DOHH2 (cell line): ENCODE results near the gene NCF2.

Experiments
- H3F3A ChIP-seq: fragments of 200-600 bp; sonication (generic), shearing (Covaris generic); 2 replicates; pipeline ENCODE4 v1.6.0; 2016; ENCODE audit warnings: antibody characterized with exemption, mild to moderate bottlenecking; ENCODE audit not compliant: control insufficient read depth, insufficient read depth
- H3K27ac ChIP-seq: fragments of 200-600 bp; sonication (generic); 2 replicates; pipeline ENCODE4 v1.5.1; 2014; ENCODE audit warnings: low read depth, mild to moderate bottlenecking, low read length, moderate library complexity
- H3K27me3 ChIP-seq: fragments of 200-600 bp; sonication (generic); 2 replicates; pipeline ENCODE4 v1.6.1; 2014; ENCODE audit warnings: mild to moderate bottlenecking, low read length, mixed read lengths; ENCODE audit not compliant: control insufficient read depth
- H3K36me3 ChIP-seq: fragments of 200-600 bp; sonication (generic); 2 replicates; pipeline ENCODE4 v1.6.1; 2014; ENCODE audit warnings: mild to moderate bottlenecking, low read length, moderate library complexity, mixed read lengths; ENCODE audit not compliant: control insufficient read depth
- H3K4me1 ChIP-seq: fragments of 200-600 bp; sonication (generic); 2 replicates; pipeline ENCODE4 v1.6.1; 2014; ENCODE audit warnings: mild to moderate bottlenecking, low read length, mixed read lengths; ENCODE audit not compliant: control insufficient read depth
- H3K4me2 ChIP-seq: fragments of 200-600 bp; sonication (generic); 2 replicates; pipeline ENCODE4 v1.6.0; 2014; ENCODE audit warnings: mild to moderate bottlenecking, low read length, moderate library complexity
- H3K4me3 ChIP-seq: fragments of 200-600 bp; sonication (generic); 2 replicates; pipeline ENCODE4 v1.5.1; 2014; ENCODE audit warnings: mild to moderate bottlenecking, low read length, mixed read lengths
- H3K79me2 ChIP-seq: fragments of 200-600 bp; sonication (generic); 2 replicates; pipeline ENCODE4 v1.6.1; 2014; ENCODE audit warnings: mild to moderate bottlenecking, low read length, mixed read lengths; ENCODE audit not compliant: control insufficient read depth
- H3K9me2 ChIP-seq: fragments of 200-600 bp; sonication (generic); replicated peaks from 2 replicates; pipeline ENCODE4 v1.6.1; 2014; ENCODE audit warnings: mild to moderate bottlenecking, low read length, mixed read lengths; ENCODE audit not compliant: control insufficient read depth
- H3K9me3 ChIP-seq: fragments of 200-600 bp; sonication (generic); 2 replicates; pipeline ENCODE4 v1.6.1; 2014; ENCODE audit warnings: antibody characterized with exemption, low read length, mixed read lengths; ENCODE audit not compliant: control insufficient read depth, insufficient read depth
- H4K20me1 ChIP-seq: fragments of 200-600 bp; sonication (generic); 2 replicates; pipeline ENCODE4 v1.6.0; 2014; ENCODE audit warnings: low read depth, mild to moderate bottlenecking, antibody characterized with exemption, low read length, moderate library complexity; ENCODE audit not compliant: control insufficient read depth, insufficient read depth
- EZH2phosphoT487 ChIP-seq: fragments of 200-600 bp; sonication (generic); IDR thresholded peaks from 2 replicates; pipeline ENCODE4 v1.6.1; 2017; ENCODE audit warnings: borderline replicate concordance, mild to moderate bottlenecking, antibody characterized with exemption, low read length, moderate library complexity, mixed read lengths
- TF ChIP-seq, protein P1 (sequence below): fragments of 200-600 bp; sonication (generic); IDR thresholded peaks from one replicate; pipeline ENCODE4 v1.5.1; 2014; ENCODE audit warnings: antibody characterized with exemption, mild to moderate bottlenecking, low read depth, low read length; ENCODE audit not compliant: poor library complexity, severe bottlenecking

The NCF2 gene

DNA sequence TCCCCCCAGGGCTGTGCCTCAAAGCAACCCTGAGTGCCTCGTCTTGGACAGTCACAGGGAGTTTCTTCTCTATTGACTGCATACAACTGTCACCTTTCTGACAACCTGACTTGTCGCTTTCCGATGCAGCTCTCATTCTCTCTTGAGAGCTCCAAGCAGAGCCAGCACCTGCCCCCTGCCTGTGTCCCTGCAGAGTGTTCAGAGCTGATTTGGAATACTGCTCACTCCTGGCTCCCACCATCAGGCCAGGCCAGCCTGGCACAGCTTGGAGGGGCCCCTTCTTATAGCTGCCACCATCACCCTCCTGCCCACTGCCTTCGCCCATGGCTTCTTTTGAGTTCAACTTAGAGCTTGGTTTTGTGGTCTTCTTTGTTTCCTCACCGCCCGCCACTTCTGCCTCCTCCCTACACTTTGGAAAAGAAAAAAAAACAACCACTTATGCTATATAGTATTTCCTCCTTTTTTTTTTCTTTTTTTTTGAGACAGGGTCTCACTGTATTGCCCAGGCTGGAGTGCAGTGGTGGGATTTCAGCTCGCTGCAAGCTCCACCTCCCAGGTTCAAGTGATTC lies 12.3 kb downstream of the NCF2 start:
- Histone ChIP-seq H3K36me3 (no peaks in the 10 kb centered on the region), H3K4me3 (no peak overlapping the region), H3K27ac (no peak overlapping the region), H3K4me1 (peaks cover 11% of the 10 kb centered on the region), H3F3A (no peaks in the 10 kb centered on the region), H4K20me1 (no peaks in the 10 kb centered on the region), H3K9me3 (no peaks in the 10 kb centered on the region), H3K27me3 (peaks cover 45% of the 10 kb centered on the region), H3K4me2 (no peak overlapping the region), H3K9me2 (no peaks in the 10 kb centered on the region), H3K79me2 (no peaks in the 10 kb centered on the region)
- TF ChIP-seq, protein P1, sequence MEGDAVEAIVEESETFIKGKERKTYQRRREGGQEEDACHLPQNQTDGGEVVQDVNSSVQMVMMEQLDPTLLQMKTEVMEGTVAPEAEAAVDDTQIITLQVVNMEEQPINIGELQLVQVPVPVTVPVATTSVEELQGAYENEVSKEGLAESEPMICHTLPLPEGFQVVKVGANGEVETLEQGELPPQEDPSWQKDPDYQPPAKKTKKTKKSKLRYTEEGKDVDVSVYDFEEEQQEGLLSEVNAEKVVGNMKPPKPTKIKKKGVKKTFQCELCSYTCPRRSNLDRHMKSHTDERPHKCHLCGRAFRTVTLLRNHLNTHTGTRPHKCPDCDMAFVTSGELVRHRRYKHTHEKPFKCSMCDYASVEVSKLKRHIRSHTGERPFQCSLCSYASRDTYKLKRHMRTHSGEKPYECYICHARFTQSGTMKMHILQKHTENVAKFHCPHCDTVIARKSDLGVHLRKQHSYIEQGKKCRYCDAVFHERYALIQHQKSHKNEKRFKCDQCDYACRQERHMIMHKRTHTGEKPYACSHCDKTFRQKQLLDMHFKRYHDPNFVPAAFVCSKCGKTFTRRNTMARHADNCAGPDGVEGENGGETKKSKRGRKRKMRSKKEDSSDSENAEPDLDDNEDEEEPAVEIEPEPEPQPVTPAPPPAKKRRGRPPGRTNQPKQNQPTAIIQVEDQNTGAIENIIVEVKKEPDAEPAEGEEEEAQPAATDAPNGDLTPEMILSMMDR = no peak

DNA sequence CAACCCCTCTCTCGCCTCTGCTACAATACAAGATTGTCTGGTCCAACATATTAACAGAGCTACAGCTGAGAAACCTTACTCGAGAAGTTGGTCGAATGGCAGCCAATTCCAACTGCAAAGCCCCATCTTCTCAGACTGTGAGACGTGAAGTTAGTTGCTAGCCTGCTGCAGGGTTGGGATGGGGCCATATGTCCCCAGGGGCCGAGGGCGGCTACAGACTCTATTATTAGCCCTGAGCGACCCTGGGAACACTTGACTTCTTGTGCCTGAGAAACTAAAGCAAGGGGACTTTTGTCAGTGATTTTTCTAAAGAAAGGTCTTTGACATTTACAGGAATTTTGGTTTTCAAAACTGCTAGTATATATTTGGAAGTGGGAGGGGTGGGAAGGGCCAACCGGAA lies 13.7 kb downstream of the NCF2 start:
- Histone ChIP-seq H3K27ac (no peak overlapping the region), H3F3A (no peaks in the 10 kb centered on the region), H3K4me3 (no peak overlapping the region), H3K4me1 (peaks cover 11% of the 10 kb centered on the region), H3K9me2 (no peaks in the 10 kb centered on the region), H3K27me3 (peaks cover 37% of the 10 kb centered on the region), H4K20me1 (no peaks in the 10 kb centered on the region), H3K9me3 (no peaks in the 10 kb centered on the region), H3K79me2 (no peaks in the 10 kb centered on the region), H3K4me2 (no peak overlapping the region), H3K36me3 (no peaks in the 10 kb centered on the region)
- TF ChIP-seq, protein P1 = no peak
- TF ChIP-seq EZH2phosphoT487 = no peak

DNA sequence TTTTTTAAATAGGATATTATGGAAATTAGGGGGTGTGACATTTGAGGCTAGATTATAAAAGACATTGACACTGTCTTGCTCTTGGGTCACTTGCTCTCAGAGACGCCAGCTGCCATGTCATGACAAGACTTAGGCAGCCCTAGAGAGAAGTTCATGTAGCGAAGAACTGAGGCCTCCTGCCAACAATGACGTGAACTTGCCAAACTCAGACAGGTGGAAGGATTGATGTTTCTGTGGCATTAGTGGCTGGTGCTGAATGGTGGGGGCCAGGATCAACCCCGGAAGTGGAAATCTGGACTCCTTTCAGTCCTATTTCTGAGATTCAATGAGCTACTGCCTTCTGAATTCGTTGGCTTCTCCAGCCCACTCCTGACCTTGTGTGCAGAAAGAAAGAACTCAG lies 14.7 kb downstream of the NCF2 start:
- Histone ChIP-seq H3K4me2 (no peak overlapping the region), H3K79me2 (no peaks in the 10 kb centered on the region), H3K27me3 (peaks cover 42% of the 10 kb centered on the region), H3K4me1 (peaks cover 8% of the 10 kb centered on the region), H3K27ac (no peak overlapping the region), H3K9me2 (no peaks in the 10 kb centered on the region), H3F3A (no peaks in the 10 kb centered on the region), H3K9me3 (no peaks in the 10 kb centered on the region), H4K20me1 (no peaks in the 10 kb centered on the region), H3K4me3 (no peak overlapping the region), H3K36me3 (no peaks in the 10 kb centered on the region)
- TF ChIP-seq, protein P1 = no peak
- no peak for TF ChIP-seq EZH2phosphoT487

DNA sequence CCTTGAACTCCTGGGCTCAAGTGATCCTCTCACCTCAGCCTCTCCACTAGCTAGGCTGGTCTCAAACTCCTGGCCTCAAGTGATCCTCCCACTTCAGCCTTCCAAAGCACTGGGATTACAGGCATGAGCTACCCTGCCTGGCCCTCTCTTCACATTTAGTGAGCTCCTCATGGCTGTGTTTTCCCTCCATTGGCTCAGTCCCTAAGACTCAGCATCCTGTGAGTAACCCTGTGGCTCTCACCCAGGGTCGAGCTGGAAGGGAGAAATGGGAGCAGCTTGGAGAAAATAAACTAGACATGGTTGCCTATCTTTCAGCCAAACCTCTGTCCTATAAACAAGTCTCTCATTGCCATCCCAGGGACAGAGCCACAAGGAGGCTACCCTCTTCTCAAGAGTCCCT lies 17.5 kb downstream of the NCF2 start:
- Histone ChIP-seq H3K9me3 (no peaks in the 10 kb centered on the region), H3K27ac (no peak overlapping the region), H3K4me2 (no peak overlapping the region), H3K4me1 (no peaks in the 10 kb centered on the region), H3K27me3 (peaks cover 42% of the 10 kb centered on the region), H3K4me3 (no peak overlapping the region), H3F3A (no peaks in the 10 kb centered on the region), H3K9me2 (no peaks in the 10 kb centered on the region), H3K36me3 (no peaks in the 10 kb centered on the region), H4K20me1 (no peaks in the 10 kb centered on the region), H3K79me2 (no peaks in the 10 kb centered on the region)
- TF ChIP-seq, protein P1 = no peak
- TF ChIP-seq EZH2phosphoT487 = no peak
